Body of pancreas (tissue), 4 donors: ENCODE data around the gene LDLRAD3.

Experiments
- POLR2A ChIP-seq, 3 donors: fragments of 450-650 bp; IDR thresholded peaks; one replicate each; pipeline ENCODE4 v1.6.1; 2016; ENCODE audit warnings: antibody characterized with exemption in 3 of 3, mild to moderate bottlenecking in 2 of 3
- TF ChIP-seq, protein P1 (sequence below), 7 experiments: fragments of 450-650 bp in 4 of 7; fragments of 200-600 bp in 3 of 7; sonication (generic) in 3 of 7; IDR thresholded peaks; one replicate each; pipeline ENCODE4 v1.5.1; 2016 to 2019; ENCODE audit warnings: antibody characterized with exemption in 7 of 7

DNA sequence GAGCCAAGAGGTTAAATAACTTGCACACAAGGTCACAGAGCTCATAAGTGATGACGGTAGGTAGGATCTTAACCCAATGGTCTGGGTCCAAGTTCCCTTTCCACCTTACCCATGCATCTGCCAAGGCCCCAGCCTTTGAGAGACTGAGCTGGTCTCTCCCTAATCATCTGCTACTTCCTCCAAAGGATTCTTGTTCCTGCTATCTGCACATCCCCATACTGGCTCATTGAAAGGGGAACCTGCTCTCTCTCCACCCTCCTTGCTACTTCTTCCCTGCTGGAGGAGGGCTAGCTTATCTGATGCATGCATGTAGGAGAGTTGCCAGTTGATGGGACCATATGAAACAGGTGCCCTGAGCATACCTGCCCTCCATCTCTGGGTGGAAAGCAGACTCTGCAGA lies 297.6 kb downstream of the LDLRAD3 start:
- TF ChIP-seq POLR2A (IDR thresholded peaks at IDR 0.05), result no peak
- TF ChIP-seq, protein P1, sequence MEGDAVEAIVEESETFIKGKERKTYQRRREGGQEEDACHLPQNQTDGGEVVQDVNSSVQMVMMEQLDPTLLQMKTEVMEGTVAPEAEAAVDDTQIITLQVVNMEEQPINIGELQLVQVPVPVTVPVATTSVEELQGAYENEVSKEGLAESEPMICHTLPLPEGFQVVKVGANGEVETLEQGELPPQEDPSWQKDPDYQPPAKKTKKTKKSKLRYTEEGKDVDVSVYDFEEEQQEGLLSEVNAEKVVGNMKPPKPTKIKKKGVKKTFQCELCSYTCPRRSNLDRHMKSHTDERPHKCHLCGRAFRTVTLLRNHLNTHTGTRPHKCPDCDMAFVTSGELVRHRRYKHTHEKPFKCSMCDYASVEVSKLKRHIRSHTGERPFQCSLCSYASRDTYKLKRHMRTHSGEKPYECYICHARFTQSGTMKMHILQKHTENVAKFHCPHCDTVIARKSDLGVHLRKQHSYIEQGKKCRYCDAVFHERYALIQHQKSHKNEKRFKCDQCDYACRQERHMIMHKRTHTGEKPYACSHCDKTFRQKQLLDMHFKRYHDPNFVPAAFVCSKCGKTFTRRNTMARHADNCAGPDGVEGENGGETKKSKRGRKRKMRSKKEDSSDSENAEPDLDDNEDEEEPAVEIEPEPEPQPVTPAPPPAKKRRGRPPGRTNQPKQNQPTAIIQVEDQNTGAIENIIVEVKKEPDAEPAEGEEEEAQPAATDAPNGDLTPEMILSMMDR (IDR thresholded peaks at IDR 0.05), result no peak
